NB4 (cell line): Measurements from ENCODE around the gene HOXB1.

Experiments used
- DNase-seq: peaks from one replicate; pipeline ENCODE4 v3.0.0; 2010; ENCODE audit warnings: low read depth
- H3K4me3 ChIP-seq: one replicate; pipeline ENCODE4 v1.5.1; 2011; ENCODE audit warnings: mild to moderate bottlenecking, low read depth, low read length, moderate library complexity
- MYC ChIP-seq: IDR thresholded peaks from 2 replicates; pipeline ENCODE4 v1.6.1; 2011; ENCODE audit warnings: low read depth, low read length
- POLR2A ChIP-seq: IDR thresholded peaks from 2 replicates; pipeline ENCODE4 v1.6.1; 2011; ENCODE audit warnings: mild to moderate bottlenecking; ENCODE audit not compliant: insufficient read length; ENCODE audit errors: extremely low read depth
- TF ChIP-seq, protein P1 (sequence below): IDR thresholded peaks from 2 replicates; pipeline ENCODE4 v1.6.1; 2011; ENCODE audit warnings: low read depth, low read length
- TF ChIP-seq, protein P2 (sequence below): IDR thresholded peaks from one replicate; pipeline ENCODE4 v1.5.1; 2012; ENCODE audit warnings: low read depth, low read length

The HOXB1 gene

DNA sequence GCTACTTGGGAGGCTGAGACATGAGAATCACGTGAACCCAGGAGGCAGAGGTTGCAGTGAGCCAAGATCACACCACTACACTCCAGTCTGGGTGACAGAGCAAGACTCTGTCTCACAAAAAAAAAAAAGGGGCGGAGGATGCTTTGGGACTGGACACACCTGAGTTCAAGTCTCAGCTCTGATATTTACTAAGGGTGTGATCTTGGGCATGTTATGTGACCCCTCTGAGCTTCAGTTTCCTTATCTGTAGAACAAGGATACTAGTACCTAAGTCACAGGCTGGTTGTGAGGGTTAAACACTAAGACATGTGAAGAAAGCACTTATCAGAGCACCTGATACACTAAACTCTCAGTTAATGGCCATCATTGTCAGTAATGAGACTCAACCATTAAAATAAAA lies 25.9 kb downstream of the HOXB1 start:
- no peak overlapping the region for H3K4me3 ChIP-seq
- DNase-seq: no peak
- TF ChIP-seq, protein P1, sequence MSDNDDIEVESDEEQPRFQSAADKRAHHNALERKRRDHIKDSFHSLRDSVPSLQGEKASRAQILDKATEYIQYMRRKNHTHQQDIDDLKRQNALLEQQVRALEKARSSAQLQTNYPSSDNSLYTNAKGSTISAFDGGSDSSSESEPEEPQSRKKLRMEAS: no peak
- TF ChIP-seq, protein P2, sequence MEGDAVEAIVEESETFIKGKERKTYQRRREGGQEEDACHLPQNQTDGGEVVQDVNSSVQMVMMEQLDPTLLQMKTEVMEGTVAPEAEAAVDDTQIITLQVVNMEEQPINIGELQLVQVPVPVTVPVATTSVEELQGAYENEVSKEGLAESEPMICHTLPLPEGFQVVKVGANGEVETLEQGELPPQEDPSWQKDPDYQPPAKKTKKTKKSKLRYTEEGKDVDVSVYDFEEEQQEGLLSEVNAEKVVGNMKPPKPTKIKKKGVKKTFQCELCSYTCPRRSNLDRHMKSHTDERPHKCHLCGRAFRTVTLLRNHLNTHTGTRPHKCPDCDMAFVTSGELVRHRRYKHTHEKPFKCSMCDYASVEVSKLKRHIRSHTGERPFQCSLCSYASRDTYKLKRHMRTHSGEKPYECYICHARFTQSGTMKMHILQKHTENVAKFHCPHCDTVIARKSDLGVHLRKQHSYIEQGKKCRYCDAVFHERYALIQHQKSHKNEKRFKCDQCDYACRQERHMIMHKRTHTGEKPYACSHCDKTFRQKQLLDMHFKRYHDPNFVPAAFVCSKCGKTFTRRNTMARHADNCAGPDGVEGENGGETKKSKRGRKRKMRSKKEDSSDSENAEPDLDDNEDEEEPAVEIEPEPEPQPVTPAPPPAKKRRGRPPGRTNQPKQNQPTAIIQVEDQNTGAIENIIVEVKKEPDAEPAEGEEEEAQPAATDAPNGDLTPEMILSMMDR: no peak
- TF ChIP-seq MYC (no peak), POLR2A (no peak)

DNA sequence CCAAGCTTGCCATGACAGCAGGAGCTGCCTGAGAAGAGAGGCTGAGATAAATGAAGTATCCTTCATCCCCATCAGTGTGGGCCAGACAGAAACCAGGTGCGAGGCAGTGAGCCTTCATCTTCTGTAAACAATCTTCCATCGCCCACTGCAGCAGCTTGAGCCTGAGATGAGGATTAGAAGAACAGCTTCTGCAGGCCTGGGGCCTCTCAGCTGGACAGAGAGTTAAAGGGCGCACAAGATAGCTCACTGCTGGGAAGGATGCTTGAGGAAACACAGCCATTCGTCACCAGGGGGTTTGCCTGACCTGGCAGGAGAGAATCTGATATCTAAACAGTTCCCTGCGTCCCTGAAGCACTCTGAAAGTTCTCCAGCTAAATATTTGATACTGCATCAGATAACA lies 27.1 kb downstream of the HOXB1 start:
- TF ChIP-seq, protein P2: no peak
- no peak for TF ChIP-seq POLR2A
- no peak for TF ChIP-seq MYC
- TF ChIP-seq, protein P1: no peak
- no peak overlapping the region for H3K4me3 ChIP-seq
- no peak for DNase-seq

DNA sequence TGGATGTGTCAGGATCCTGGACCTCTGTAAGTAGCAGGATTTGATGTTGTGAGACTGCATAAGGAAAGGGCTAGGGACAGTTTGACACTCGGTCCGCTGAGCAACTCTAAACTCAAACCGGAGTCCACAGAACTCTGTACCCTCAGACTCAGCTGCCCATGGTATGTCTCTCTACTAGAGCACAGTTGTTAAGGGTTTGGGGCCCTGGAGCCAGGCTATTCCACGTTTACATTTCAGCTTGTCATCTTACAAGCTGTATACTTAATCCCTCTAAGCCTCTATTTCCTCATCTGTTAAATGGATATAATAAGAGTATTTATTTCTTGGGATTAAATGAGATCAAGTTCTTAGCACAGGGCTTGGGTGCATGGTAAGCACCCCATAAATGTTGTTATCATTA lies 27.9 kb downstream of the HOXB1 start:
- no peak overlapping the region for H3K4me3 ChIP-seq
- no peak for DNase-seq
- TF ChIP-seq, protein P2: no peak

DNA sequence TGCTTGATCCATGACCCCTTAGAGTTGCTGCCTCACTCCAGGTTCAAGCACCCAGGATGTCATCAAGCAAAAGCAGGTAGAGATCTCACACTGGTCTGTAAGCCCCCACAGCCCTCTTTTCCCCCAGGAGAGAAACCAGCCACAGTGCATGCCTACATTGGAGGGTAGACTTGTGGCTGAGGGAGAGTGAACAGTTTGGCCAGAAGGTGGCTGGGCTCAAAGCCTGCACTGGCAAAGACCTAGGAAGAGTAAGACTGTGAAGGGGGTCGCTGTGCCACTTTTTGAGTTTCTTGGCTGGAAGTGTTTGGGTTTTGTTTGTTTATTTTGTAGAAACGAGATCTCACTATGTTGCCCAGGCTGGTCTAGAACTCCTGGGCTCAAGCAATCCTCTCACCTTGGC lies 28.5 kb downstream of the HOXB1 start:
- no peak for TF ChIP-seq POLR2A
- TF ChIP-seq, protein P2: no peak
- TF ChIP-seq, protein P1: no peak
- no peak for DNase-seq
- H3K4me3 ChIP-seq: no peak overlapping the region

DNA sequence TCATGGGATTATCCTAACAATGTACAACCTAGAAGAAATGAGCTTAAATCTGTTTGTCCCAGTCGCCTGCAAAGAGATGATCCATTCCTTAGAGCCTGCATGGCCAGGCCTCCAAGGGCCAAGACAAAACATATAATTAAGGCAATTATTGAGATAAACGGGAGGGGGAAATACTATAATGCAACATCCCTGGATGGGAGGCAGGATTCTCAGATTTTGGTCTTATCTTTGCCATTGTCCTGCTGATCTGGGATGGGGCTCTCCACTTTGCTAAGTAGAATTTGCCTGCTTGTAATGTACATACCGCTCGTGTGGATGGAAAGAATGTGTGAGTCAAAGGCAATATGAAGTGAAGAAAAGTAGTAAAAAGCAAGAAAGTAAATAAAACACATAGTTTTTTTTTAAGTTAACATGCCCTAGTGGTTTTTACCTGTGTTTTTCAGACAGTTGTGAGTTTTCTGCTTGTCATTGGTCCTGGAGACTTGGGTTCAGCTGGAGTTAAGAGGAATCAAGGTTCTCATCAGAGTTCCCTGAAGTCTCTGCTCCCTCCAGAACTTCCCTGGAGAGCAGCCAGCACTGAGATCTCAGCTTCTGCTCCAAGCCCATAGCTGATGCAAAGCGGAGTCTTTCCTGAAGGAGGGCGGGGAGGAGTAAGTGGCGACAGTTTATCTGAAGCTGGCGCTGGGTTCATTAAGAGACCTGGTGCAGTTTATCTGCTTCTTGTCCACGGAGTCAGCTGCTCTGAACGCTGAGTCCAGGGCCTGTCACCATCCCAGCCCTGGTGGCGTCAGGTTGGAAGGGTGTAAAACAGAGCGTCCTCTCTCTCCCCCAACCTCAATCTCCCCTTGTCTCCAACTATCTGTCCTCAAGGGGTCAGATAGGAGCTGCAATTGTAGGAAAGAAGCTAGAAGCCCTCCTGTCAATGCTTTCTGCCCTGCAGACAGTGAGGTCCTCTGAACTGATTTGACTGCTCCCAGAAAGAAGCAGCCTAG lies 30.1 kb downstream of the HOXB1 start:
- DNase-seq: no peak
- H3K4me3 ChIP-seq: no peak overlapping the region
- no peak for TF ChIP-seq POLR2A
- no peak for TF ChIP-seq MYC
- TF ChIP-seq, protein P1: no peak
- TF ChIP-seq, protein P2: no peak
